Measurements from ENCODE around the gene GYS1. TPM values are rescaled to one million over a fixed set of nuclear protein-coding genes. Genes with fewer than 3 reads are reported as not detected.

GYS1 gene
- total RNA-seq, 2 experiments from 2014 or later: 29.6 to 31.2 TPM

DNA sequence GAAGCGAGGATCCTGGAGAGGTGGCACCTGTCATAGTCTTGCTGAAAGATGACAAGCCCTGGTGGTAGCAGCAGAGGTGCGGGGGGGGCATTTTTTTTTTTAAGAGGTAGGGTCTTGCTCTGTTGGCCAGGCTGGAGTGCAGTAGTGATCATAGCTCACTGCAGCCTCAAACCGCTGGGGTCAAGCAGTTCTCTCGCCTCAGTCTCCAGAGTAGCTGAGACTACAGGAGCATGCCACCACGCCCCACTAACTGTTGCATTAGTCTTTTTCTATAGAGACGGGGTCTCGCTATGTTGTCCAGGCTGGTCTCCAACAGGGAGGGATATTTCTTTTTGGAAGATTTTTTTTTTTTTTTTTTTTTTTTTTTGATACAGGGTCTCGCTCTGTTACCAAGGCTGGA lies 35.1 kb downstream of the GYS1 start:
- Mint-ChIP-seq H3K36me3 (ENCODE audit: low read depth) (peaks cover 44% of the 10 kb centered on the region), H3K4me1 (ENCODE audit: low read depth) (peaks cover 46% of the 10 kb centered on the region), H3K9me3 (no peaks in the 10 kb centered on the region), H3K27me3 (ENCODE audit: low read depth) (no peaks in the 10 kb centered on the region), H3K27ac (no peak overlapping the region), H3K4me3 (no peak overlapping the region)
- CTCF ChIA-PET: no interaction called here
- no peak for DNase-seq
- intact Hi-C loops (cut with micrococcal nuclease): no loop called here

DNA sequence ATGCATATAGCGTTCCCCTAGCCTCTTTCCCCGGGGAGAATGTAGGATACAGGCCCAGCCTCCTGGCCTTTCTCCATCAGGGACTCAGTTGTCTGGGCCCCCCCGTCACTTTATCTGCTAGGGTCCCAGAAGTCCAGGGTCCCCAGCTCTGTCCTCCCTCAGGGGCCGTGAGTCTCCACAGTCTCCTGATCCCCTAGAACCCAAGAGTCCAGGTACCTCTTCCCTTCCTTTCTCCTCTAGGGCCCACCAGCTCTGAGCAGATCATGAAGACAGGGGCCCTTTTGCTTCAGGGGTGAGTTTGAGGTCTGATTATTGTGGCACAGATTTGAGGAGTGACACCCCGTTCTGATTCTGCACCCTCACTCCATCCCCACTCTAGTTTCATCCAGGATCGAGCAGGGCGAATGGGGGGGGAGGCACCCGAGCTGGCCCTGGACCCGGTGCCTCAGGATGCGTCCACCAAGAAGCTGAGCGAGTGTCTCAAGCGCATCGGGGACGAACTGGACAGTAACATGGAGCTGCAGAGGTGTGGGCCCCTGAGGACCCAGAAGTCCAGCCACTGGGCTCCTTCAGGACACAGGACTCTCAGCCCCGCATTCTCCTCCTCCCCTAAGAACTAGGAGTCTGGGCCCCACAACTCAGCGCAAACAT lies 37.7 kb downstream of the GYS1 start:
- no peaks in the 10 kb centered on the region for H3K27me3 Mint-ChIP-seq (ENCODE audit: low read depth)
- peaks cover 35% of the 10 kb centered on the region for H3K36me3 Mint-ChIP-seq (ENCODE audit: low read depth)
- H3K4me3 Mint-ChIP-seq: peak overlapping the region; percentile 77
- peaks cover 29% of the 10 kb centered on the region for H3K4me1 Mint-ChIP-seq (ENCODE audit: low read depth)
- intact Hi-C loops (cut with micrococcal nuclease): loop anchor here (2.0 kb wide), 2 partner anchors 55 to 81 kb away; partner anchors contain the start of gene NUCB1
- H3K27ac Mint-ChIP-seq: peak overlapping the region; percentile 89
- DNase-seq: no peak
- CTCF ChIA-PET: interaction anchor here (1.7 to 2.8 kb wide), 2 partner anchors 15 to 113 kb away, joined by 4 to 13 read pairs; no protein-coding TSS in a partner anchor
- H3K9me3 Mint-ChIP-seq: no peaks in the 10 kb centered on the region

DNA sequence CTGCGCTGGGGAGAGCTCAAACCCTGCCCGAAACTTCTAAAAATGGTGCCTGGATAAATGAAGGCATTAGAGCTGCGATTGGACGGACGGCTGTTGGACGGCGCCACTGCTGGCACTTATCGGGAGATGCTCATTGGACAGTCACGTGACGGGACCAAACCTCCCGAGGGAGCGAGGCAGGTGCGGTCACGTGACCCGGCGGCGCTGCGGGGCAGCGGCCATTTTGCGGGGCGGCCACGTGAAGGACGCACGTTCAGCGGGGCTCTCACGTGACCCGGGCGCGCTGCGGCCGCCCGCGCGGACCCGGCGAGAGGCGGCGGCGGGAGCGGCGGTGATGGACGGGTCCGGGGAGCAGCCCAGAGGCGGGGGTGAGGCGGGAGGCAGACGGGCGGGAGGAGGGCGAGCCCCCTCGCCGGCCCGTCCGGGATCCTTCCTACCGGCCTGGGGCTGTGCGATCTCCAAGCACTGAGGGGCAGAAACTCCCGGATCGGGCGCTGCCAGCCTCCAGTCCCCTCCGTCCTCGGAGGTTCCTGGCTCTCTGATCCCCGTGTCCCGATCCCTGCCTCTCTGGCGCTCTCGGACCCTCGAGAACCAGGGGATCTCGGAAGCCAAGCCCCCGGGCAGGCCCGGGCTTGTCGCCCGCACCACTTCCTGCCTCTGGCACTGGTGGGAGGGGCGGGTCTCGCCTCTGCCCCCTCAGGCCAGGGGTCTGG lies 38.4 kb downstream of the GYS1 start, which contains the start of gene BAX:
Gene BAX (plus strand): TSS at position 281 of the 713 bp plus-strand sequence. CDS start 54 bp downstream, at position 335.
- Mint-ChIP-seq H3K27me3 (ENCODE audit: low read depth) (no peaks in the 10 kb centered on the region), H3K27ac (peak within 1 kb of the TSS; percentile 89), H3K4me1 (ENCODE audit: low read depth) (peaks cover 29% of the 10 kb centered on the region), H3K9me3 (no peaks in the 10 kb centered on the region), H3K4me3 (peak within 1 kb of the TSS; percentile 77), H3K36me3 (ENCODE audit: low read depth) (peaks cover 33% of the 10 kb centered on the region)
- peak; percentile 98 for DNase-seq
- intact Hi-C loops (cut with micrococcal nuclease): loop anchor here (1.0 to 2.0 kb wide), 3 partner anchors 11 to 80 kb away; partner anchors contain the start of genes FTL and NUCB1
- CTCF ChIA-PET: interaction anchor here (0.5 to 2.8 kb wide), 7 partner anchors 9 to 606 kb away, joined by 3 to 13 read pairs (median 4); partner anchors contain the start of gene NUCB1

DNA sequence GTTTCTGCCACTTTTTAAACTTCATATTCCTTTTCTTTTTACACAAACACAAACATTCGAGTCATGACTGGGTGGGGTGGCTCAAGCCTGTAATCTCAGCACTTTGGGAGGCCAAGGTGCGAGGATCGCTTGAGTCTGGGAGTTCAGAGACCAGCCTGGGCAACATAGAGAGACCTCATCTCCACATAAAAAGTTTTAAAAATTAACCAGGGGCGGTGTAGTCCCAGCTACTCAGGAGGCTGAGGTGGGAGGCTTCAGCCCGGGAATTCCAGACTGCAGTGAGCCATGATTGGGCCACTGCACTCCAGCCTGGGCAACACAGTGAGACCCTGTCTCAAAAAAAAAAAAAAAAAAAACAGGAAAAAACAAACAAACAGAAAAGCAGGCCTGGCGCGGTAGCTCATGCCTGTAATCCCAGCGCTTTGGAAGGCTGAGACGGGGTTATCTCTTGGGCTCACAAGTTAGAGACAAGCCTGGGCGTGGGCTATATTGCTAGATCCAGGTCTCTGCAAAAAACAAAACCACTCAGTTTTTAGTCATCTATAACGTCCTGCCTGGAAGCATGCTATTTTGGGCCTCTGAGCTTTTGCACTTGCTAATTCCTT lies 39.0 kb downstream of the GYS1 start:
- no peak for DNase-seq
- Mint-ChIP-seq H3K27me3 (ENCODE audit: low read depth) (no peaks in the 10 kb centered on the region), H3K27ac (peak overlapping the region; percentile 84), H3K36me3 (ENCODE audit: low read depth) (peaks cover 32% of the 10 kb centered on the region), H3K9me3 (no peaks in the 10 kb centered on the region), H3K4me1 (ENCODE audit: low read depth) (peaks cover 29% of the 10 kb centered on the region), H3K4me3 (peak overlapping the region; percentile 77)
- CTCF ChIA-PET: interaction anchor here (0.5 to 2.8 kb wide), 7 partner anchors 8 to 607 kb away, joined by 3 to 13 read pairs (median 4); partner anchors contain the start of gene NUCB1
- intact Hi-C loops (cut with micrococcal nuclease): loop anchor here (1.0 to 2.0 kb wide), 3 partner anchors 11 to 79 kb away; partner anchors contain the start of genes FTL and NUCB1

DNA sequence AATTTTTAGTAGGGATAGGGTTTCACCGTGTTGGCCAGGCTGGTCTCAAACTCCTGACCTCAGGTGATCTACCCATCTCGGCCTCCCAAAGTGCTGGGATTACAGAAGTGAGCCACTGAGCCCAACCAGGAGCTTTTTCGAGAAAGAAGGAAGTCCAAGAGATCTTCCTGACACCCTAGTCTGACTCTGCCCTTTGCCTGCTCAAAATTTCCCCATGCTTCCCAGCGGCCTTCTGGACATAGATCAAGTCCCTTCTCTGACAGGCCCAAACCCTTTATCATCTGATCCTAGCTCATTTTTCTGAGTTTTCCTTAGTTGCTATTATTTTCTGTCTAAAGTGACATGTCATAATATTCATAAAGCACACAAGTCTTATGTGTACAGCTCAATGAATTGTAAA lies 40.0 kb downstream of the GYS1 start:
- no peaks in the 10 kb centered on the region for H3K27me3 Mint-ChIP-seq (ENCODE audit: low read depth)
- peaks cover 26% of the 10 kb centered on the region for H3K36me3 Mint-ChIP-seq (ENCODE audit: low read depth)
- H3K4me3 Mint-ChIP-seq: no peak overlapping the region
- intact Hi-C loops (cut with micrococcal nuclease): no loop called here
- no peaks in the 10 kb centered on the region for H3K9me3 Mint-ChIP-seq
- peaks cover 27% of the 10 kb centered on the region for H3K4me1 Mint-ChIP-seq (ENCODE audit: low read depth)
- CTCF ChIA-PET: interaction anchor here (0.6 to 2.8 kb wide), 3 partner anchors 17 to 56 kb away, joined by 3 to 13 read pairs (median 4); no protein-coding TSS in a partner anchor
- no peak for DNase-seq
- no peak overlapping the region for H3K27ac Mint-ChIP-seq

DNA sequence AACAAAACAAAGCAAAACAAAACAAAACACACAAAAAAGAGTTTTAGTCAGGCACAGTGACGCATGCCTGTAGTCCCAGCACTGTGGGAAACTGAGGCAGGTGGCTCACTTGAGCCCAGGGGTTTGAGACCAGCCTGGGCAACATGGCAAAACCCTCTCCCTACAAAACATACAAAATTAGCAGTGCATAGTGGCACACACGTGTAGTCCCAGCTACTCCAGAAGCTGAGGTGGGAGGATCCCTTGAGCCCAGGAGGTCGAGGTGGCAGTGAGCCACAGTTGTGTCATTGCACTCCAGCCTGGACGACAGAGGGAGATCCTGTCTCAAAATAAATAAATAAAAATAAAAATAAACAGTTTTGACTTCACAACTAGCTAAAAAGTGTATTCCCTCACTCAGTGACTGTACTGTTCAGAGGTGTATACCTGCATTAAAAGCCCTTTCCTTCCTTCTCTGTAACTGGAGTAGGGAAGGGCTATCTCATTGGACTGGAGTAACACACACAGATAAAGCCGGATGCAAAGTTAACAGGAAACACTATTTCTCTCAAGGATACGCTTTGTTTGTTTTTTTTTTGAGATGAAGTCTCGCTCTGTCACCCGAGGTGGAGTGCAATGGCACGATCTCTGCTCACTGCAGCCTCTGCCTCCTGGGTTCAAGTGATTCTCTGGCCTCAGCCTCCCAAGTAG lies 42.1 kb downstream of the GYS1 start:
- Mint-ChIP-seq H3K36me3 (ENCODE audit: low read depth) (peaks cover 8% of the 10 kb centered on the region), H3K27me3 (ENCODE audit: low read depth) (no peaks in the 10 kb centered on the region), H3K27ac (no peak overlapping the region), H3K4me3 (no peak overlapping the region), H3K9me3 (peaks cover 4% of the 10 kb centered on the region), H3K4me1 (ENCODE audit: low read depth) (peaks cover 12% of the 10 kb centered on the region)
- no peak for DNase-seq
- CTCF ChIA-PET: interaction anchor here (1.0 to 1.3 kb wide), 3 partner anchors 14 to 163 kb away, joined by 3 to 6 read pairs (median 3); partner anchors contain the start of gene FTL
- intact Hi-C loops (cut with micrococcal nuclease): no loop called here

DNA sequence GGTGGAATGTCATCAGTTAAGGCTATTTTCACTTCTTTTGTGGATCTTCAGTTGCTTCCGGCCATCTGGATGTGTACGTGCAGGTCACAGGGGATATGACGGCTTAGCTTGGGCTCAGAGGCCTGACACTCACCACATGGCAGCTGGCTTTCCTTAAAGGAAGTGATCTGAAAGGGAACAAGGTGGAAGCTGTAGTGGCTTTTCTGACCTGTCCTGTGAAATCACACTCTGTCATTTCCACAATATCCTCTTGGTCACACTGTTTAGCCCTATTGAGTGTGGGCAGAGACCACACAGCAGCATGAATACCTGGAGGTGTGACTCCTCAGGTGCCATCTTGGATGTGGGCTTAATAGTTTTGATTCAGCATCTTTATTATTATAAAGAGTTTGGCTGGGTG lies 43.0 kb downstream of the GYS1 start:
- DNase-seq: no peak
- no peak overlapping the region for H3K4me3 Mint-ChIP-seq
- peaks cover 4% of the 10 kb centered on the region for H3K4me1 Mint-ChIP-seq (ENCODE audit: low read depth)
- peaks cover 4% of the 10 kb centered on the region for H3K9me3 Mint-ChIP-seq
- no peaks in the 10 kb centered on the region for H3K27me3 Mint-ChIP-seq (ENCODE audit: low read depth)
- intact Hi-C loops (cut with micrococcal nuclease): no loop called here
- CTCF ChIA-PET: interaction anchor here (1.0 kb wide), 1 partner anchor 155 kb away, joined by 3 read pairs; no protein-coding TSS in a partner anchor
- no peak overlapping the region for H3K27ac Mint-ChIP-seq
- peaks cover 1% of the 10 kb centered on the region for H3K36me3 Mint-ChIP-seq (ENCODE audit: low read depth)

DNA sequence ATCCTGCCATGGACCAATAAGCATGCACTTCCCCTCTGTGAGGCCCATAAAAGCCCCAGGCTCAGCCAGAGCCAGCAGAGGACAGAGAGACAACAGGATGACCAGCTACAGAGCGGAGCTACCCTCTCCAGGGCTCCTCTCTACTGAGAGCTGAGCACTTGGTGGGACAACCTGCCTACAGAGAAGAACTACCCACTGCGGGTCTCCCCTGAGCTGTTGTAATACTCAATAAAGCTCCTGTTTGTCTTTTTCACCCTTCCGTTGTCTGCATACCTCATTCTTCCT lies 45.9 kb downstream of the GYS1 start:
- Mint-ChIP-seq H3K4me3 (no peak overlapping the region), H3K36me3 (ENCODE audit: low read depth) (no peaks in the 10 kb centered on the region), H3K9me3 (peaks cover 4% of the 10 kb centered on the region), H3K4me1 (ENCODE audit: low read depth) (no peaks in the 10 kb centered on the region), H3K27me3 (ENCODE audit: low read depth) (no peaks in the 10 kb centered on the region), H3K27ac (no peak overlapping the region)
- no peak for DNase-seq
- intact Hi-C loops (cut with micrococcal nuclease): no loop called here
- CTCF ChIA-PET: interaction anchor here (0.5 kb wide), 1 partner anchor 25 kb away, joined by 3 read pairs; no protein-coding TSS in a partner anchor

DNA sequence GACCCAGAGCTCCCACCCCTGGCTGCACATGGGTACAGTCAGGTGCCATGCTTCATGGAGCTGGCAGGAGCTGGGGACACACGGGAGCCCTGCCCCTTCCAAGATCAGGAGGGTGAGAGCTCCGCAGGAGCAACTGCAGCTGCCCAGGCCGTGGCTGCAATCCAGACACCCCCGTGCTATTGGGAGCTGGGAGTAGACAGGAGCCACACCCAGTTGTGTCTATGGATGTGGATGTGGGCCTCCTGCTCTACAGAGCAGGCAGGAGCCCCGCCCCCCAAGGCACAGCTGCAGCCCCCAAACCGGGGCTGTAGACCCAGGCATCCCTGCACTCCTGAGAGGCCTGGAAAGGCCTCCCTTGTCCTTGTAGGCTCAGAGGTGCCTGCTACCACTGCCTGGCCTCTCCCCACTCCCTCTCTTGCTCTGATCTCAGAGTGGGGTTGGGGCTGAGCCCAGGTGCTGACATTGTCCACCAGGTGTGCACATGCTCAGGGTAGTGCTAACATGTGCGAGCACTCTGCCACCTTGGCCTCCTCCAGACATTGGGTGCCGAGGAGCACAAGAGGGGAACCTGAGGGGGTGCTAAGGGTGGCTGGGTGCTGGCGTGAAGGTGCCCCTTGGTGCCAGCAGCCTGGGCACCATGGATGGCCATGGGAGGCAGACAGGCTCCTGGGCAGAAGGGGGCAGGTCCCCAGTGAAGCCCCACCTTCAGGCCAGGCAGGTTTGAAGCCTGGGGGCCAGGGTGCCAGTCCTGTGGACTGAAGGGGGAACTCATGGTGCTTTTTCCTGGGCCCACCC lies 46.4 kb downstream of the GYS1 start:
- CTCF ChIA-PET: no interaction called here
- no peaks in the 10 kb centered on the region for H3K27me3 Mint-ChIP-seq (ENCODE audit: low read depth)
- no peaks in the 10 kb centered on the region for H3K36me3 Mint-ChIP-seq (ENCODE audit: low read depth)
- H3K9me3 Mint-ChIP-seq: peaks cover 4% of the 10 kb centered on the region
- intact Hi-C loops (cut with micrococcal nuclease): no loop called here
- H3K4me1 Mint-ChIP-seq (ENCODE audit: low read depth): no peaks in the 10 kb centered on the region
- H3K27ac Mint-ChIP-seq: no peak overlapping the region
- no peak overlapping the region for H3K4me3 Mint-ChIP-seq
- no peak for DNase-seq

DNA sequence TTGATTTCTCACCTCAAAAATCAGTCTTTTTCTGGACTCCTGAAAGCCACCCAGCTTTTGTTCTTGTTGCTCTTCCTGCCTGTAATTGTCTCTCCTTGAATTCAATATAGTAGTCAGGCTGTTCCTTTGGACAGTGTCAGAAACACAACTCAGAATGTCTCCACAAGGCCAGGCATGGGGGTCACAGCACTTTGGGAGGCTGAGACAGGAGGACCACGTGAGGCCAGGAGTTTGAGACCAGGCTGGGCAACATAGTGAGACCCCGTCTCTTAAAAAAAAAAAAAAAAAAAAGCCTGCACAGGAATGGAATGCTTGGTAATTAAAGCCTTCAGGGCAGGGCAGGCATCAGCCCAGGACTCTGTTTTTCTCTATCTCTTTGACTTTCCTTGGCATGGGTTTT lies 47.3 kb downstream of the GYS1 start:
- CTCF ChIA-PET: interaction anchor here (0.6 kb wide), 1 partner anchor 9 kb away, joined by 3 read pairs; the partner anchor contains the start of gene BAX
- Mint-ChIP-seq H3K4me3 (no peak overlapping the region), H3K4me1 (ENCODE audit: low read depth) (no peaks in the 10 kb centered on the region), H3K27me3 (ENCODE audit: low read depth) (no peaks in the 10 kb centered on the region), H3K27ac (no peak overlapping the region), H3K9me3 (peaks cover 8% of the 10 kb centered on the region), H3K36me3 (ENCODE audit: low read depth) (peaks cover 5% of the 10 kb centered on the region)
- no peak for DNase-seq
- intact Hi-C loops (cut with micrococcal nuclease): no loop called here

DNA sequence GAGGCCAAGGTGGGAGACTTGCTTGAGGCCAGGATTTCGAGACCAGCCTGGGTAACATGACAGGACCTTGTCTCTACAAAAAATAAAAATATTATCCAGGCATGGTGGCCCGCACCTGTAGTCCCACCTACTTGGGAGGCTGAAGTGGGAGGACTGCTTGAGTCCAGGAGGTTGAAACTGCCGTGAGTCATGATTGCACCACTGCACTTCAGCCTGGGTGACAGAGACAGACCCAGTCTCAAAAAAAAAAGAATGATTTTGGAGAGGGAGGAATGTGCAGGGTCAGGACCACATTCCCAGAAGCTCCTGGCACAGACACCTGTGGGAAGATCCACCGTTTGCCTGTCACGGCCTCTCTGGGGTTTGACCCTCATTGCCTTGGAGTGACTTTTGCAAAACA lies 47.7 kb downstream of the GYS1 start:
- H3K27me3 Mint-ChIP-seq (ENCODE audit: low read depth): no peaks in the 10 kb centered on the region
- DNase-seq: no peak
- no peak overlapping the region for H3K27ac Mint-ChIP-seq
- intact Hi-C loops (cut with micrococcal nuclease): no loop called here
- no peak overlapping the region for H3K4me3 Mint-ChIP-seq
- H3K9me3 Mint-ChIP-seq: peaks cover 10% of the 10 kb centered on the region
- H3K4me1 Mint-ChIP-seq (ENCODE audit: low read depth): no peaks in the 10 kb centered on the region
- peaks cover 8% of the 10 kb centered on the region for H3K36me3 Mint-ChIP-seq (ENCODE audit: low read depth)
- CTCF ChIA-PET: interaction anchor here (0.6 kb wide), 1 partner anchor 9 kb away, joined by 3 read pairs; the partner anchor contains the start of gene BAX
